Fibroblast of lung (primary cell): ENCODE results near the gene DRAP1.

ENCODE experiments used
- EZH2 ChIP-seq: IDR thresholded peaks from 2 replicates; pipeline ENCODE4 v1.5.1; 2012; ENCODE audit warnings: low read length, control low read depth, mild to moderate bottlenecking; ENCODE audit errors: missing control alignments
- TF ChIP-seq, protein P1 (sequence below), 2 donors: IDR thresholded peaks in 1 of 2; conservative IDR thresholded peaks in 1 of 2; 1 replicate in 1 of 2; 2 replicates in 1 of 2; pipeline ENCODE4 v1.5.1; 2011 to 2012; ENCODE audit warnings: low read length in 2 of 2, control low read depth in 1 of 2, inconsistent platforms in 1 of 2, low read depth in 1 of 2, mild to moderate bottlenecking in 1 of 2

DNA sequence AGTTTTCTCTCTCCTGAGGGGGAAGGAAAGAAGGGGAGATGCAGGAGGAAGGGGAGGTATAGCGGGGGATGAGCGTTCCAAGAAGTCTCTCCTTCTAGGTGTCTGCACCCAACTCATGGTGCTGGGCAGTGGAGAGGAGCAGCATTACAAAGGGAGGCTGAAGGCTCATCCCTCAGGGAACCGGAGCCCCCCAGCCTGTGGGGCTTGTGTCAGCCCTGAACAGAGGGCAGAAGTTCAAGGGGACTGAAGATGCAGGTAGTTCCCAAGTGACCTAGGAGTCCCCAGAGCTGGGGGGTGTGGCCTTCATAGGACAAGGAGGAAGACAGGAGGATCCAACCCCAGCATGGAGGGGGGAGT, 2.2 kb upstream of the DRAP1 start:
- TF ChIP-seq, protein P1, sequence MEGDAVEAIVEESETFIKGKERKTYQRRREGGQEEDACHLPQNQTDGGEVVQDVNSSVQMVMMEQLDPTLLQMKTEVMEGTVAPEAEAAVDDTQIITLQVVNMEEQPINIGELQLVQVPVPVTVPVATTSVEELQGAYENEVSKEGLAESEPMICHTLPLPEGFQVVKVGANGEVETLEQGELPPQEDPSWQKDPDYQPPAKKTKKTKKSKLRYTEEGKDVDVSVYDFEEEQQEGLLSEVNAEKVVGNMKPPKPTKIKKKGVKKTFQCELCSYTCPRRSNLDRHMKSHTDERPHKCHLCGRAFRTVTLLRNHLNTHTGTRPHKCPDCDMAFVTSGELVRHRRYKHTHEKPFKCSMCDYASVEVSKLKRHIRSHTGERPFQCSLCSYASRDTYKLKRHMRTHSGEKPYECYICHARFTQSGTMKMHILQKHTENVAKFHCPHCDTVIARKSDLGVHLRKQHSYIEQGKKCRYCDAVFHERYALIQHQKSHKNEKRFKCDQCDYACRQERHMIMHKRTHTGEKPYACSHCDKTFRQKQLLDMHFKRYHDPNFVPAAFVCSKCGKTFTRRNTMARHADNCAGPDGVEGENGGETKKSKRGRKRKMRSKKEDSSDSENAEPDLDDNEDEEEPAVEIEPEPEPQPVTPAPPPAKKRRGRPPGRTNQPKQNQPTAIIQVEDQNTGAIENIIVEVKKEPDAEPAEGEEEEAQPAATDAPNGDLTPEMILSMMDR (conservative IDR thresholded peaks at IDR 0.05 in 1 of 2, IDR thresholded peaks at IDR 0.05 in 1 of 2; ENCODE audit: low read depth in 1 of 2, low read length in 2 of 2): no peak
- no peak for TF ChIP-seq EZH2
